ENCODE data around the gene PLN. TPM values are rescaled to one million over a fixed set of nuclear protein-coding genes. Genes with fewer than 3 reads are reported as not detected.

Gene PLN
- total and polyA plus RNA-seq, 9 of the 15 experiments (the other 6 are each of a cell fraction or from before 2014, with no cell fraction given): 0.03 to 0.30 (median 0.03) TPM; not detected in 6

GRCh38 chr6:118536478-118536877, 11.6 kb upstream of the PLN start (continued):
- TF ChIP-seq USF1 (CRISPR knock-in tag; IDR thresholded peaks at IDR 0.05) (no peak), IFI16 (CRISPR knock-in tag; IDR thresholded peaks at IDR 0.05) (no peak), NCOR1 (IDR thresholded peaks at IDR 0.05) (peak; percentile 41; the same call in 1 of the 2 replicates), NELFE (IDR thresholded peaks at IDR 0.05; ENCODE audit: insufficient read depth, insufficient read length) (no peak), SOX6 (IDR thresholded peaks at IDR 0.05) (peak; percentile 60; the same call in 1 of the 2 replicates), MBD1 (CRISPR knock-in tag; IDR thresholded peaks at IDR 0.05) (no peak), ZNF184 (CRISPR knock-in tag; IDR thresholded peaks at IDR 0.05) (no peak), NCOA6 (IDR thresholded peaks at IDR 0.05) (no peak), DPF2 (IDR thresholded peaks at IDR 0.05) (peak; percentile 42; the same call in 1 of the 2 replicates), ATF4 (CRISPR knock-in tag; IDR thresholded peaks at IDR 0.05) (no peak), CBFA2T3 (IDR thresholded peaks at IDR 0.05) (peak; percentile 83), IRF2 (CRISPR knock-in tag; IDR thresholded peaks at IDR 0.05) (no peak), TBP (optimal IDR thresholded peaks at IDR 0.05; ENCODE audit: low read depth, low read length) (no peak), ARID1B (IDR thresholded peaks at IDR 0.05) (peak; percentile 73), KAT8 (IDR thresholded peaks at IDR 0.05; ENCODE audit: low read depth) (no peak), ZNF311 (CRISPR knock-in tag; IDR thresholded peaks at IDR 0.05) (no peak), SAFB2 (IDR thresholded peaks at IDR 0.05; ENCODE audit: borderline replicate concordance, low read depth, low read length, severe bottlenecking) (no peak), ZC3H4 (CRISPR knock-in tag; IDR thresholded peaks at IDR 0.05; ENCODE audit: borderline replicate concordance) (no peak), ZFP1 (CRISPR knock-in tag; IDR thresholded peaks at IDR 0.05) (no peak), ELK1 (CRISPR knock-in tag; IDR thresholded peaks at IDR 0.05) (no peak), BRF2 (IDR thresholded peaks at IDR 0.05; ENCODE audit: borderline replicate concordance, insufficient read depth, insufficient read length) (no peak), IRF1 (CRISPR knock-in tag; IDR thresholded peaks at IDR 0.05; ENCODE audit: borderline replicate concordance) (no peak), TCF3 (CRISPR knock-in tag; IDR thresholded peaks at IDR 0.05) (peak; percentile 39; the same call in 1 of the 2 replicates), NR1H2 (CRISPR knock-in tag; IDR thresholded peaks at IDR 0.05) (no peak), HNRNPK (IDR thresholded peaks at IDR 0.05; ENCODE audit: low read depth, low read length, poor library complexity, severe bottlenecking) (no peak), ZSCAN29 (IDR thresholded peaks at IDR 0.05) (no peak)
